Medulla oblongata (tissue), 1 donor: ENCODE results near the gene CXorf66.
"Not testable (repeated sequence)": the region's sequence is repeated elsewhere in the genome, so short reads cannot be mapped to it uniquely, and the experiment has no call there.

ENCODE experiments used
- DNase-seq: peaks from one replicate; pipeline ENCODE4 v3.0.0-alpha.2; 2015; ENCODE audit errors: extremely low spot score

CXorf66 gene, protein sequence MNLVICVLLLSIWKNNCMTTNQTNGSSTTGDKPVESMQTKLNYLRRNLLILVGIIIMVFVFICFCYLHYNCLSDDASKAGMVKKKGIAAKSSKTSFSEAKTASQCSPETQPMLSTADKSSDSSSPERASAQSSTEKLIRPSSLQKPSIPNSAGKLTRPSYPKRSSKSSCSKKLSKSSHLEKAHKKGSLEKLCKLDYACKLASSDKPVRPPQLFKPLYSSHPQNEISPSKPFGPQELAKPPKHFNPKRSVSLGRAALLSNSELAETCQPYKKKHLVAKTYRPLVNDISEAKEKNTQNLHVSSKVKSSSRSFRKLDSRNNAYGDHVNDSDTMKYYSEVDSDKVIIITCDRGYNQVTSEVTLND

DNA sequence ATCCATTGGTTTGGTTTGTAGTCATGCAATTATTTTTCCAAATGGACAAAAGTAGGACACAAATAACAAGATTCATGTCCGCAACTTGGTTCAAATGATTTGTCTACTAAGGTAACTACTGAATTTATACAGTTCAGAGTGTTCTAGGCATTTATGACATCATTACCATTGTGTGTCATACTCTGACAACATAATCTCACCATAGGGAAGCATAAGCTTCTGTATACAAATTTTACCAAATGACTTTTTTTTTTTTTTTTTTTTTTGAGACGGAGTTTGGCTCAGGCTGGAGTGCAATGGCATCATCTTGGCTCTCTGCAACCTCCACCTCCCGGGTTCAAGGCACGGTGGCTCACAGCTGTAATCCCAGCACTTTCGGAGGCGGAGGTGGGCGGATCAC, at the start of gene CXorf66:
Gene CXorf66 (minus strand): TSS at position 101 of the 400 bp plus-strand sequence. CDS start 25 bp downstream, at position 76.
- DNase-seq, result no peak

DNA sequence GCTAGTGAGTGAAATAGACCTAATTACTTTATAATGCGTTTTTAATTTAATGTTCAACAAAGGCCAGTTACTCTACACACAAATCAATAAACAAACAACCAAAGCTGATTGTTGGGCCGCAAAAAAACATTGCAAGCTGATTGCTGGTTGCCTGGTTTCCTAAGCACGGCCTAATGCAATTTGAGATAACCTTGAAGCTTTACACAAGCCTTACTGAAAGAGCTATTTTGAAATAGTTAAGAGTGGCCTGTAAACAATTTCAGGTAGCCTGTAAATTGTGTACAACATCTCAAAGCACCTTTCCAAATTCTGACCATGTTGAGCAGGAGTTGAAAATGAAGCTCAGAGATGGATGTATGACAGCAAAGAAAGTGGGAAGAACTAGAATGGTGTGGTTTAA, 17.5 kb upstream of the CXorf66 start:
- DNase-seq, result no peak

DNA sequence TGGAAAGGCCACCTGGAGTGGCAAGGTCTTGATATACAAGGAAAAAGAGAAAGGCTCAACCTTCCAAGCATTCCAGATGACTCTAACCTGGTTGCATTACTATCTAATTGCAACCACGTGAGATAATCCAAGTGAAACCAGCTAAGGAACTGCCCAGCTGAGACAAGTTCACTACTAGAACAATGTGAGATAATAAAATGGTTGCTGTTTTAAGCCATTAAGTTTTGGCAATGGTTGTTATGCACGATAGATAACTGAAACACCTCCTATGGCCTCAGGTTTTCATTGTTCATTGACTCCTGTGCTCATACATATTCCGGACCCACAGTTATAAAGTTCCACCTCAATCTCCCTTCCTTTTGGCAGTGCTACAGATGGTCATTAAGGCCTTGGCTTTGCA, 9.2 kb upstream of the CXorf66 start:
- DNase-seq, result no peak

DNA sequence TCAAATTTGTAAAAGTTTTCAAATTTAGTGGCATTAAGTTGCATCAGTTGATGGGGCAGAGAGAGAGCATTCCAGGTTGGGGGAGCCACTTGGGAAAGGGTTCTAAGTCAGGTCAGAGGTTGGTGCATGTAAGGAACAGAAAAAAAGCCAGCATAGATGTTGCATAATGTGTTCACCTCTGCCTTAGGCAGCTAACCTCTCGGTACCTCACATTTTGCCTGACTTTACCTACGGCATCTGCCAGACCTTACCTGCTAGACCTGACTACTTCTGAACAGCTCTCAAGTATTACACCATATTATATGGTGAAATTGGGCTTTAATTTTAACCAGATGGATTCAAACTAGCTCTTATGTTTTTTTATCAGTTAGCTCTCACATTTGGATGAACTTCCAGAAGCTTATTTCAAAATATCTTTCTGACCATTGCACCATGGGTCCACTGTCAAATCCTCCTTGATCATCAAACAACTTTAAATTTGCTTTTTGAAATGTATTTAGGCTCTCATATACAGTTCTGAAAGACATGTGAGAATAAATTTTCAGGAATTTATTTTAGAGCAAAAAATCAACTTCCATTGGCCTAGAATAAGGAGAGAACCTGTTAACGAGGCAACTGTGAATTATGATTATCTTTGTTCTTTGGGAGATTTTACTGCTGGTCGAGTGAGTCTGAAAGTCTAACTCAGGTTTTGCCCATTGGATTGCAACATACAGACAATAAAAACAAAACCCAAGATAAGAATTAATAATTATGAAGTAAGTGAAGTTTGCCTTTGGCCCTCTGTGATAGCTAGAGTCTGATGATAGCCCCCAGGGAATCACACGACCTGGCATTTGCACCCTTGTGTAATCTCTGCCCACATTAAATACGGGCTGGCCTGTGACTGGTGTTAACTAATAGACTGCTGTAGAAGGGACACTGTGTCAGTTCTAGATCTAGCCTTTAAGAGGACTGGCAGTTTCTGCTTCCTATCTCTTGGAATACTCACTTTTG, 7.6 kb upstream of the CXorf66 start:
- no peak for DNase-seq

DNA sequence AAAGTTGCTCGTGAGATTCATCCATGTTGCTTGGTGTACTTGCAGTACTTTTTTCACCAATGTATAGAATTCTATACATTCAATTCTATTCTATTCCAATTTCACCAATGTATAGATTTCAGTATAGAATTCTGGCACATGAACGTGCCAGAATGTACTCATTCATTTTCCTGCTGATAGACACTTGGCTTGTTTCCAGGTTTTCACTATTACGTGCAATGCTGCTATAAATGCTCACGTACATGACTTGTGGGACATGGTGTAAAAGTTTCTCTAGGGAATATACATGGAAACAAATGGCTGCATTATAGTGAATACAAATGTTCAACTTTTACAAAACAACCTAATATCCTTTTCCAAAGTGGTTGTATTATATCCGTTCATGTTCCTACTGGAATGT, 6.8 kb upstream of the CXorf66 start:
- DNase-seq, result no peak

DNA sequence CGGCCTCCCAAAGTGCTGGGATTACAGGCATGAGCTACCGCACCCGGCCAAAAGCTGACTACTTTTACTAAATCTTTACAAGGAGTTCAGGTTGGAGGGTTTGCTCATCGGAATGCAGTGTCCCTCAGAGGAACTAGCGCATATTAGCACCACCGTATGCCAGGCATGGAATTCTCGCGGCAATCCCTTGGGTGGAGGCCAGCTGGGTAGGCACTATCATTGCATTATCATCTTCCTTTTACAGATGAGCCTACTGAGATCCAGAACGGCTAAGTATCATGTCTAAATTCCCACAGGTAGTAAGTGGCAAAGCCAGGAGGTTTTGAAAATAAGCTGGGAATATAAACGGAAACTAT, 6.1 kb upstream of the CXorf66 start:
- DNase-seq, result no peak

DNA sequence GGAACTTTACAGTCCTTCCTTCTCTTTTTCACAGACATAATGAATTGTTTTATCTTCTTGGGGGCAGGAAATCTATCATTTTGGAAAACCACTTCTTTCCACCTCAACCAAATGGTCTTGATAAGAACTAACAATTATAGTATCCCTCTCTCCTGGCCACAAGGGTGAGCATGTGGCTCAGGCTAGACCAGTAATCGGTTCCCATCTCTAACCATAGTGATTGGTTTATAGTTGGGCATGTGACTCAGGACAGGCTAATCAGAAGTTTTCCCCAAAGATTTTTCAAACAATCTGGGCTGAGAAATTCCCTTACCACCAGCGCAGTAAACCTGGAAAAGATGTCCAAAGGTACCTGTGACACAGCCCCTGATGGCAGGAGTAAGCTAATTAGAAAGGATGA, 4.0 kb upstream of the CXorf66 start:
- no peak for DNase-seq

DNA sequence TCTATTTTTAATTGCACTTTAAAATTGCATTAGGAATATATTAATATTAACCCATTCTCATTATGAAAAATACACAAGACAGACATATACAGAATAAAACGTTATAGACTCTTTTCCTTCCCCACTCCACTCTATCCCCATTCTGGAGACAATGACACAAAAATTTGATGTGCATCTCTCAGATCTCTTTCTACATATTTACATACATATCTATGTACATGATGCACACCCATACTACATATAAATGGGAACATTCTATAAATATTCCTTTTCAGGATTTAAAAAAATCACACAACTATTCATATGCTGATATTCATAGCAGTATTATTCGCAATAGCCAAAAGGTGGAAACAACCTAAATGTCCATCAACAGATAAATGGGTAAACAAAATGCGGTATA, 2.4 kb upstream of the CXorf66 start:
- DNase-seq, result no peak

DNA sequence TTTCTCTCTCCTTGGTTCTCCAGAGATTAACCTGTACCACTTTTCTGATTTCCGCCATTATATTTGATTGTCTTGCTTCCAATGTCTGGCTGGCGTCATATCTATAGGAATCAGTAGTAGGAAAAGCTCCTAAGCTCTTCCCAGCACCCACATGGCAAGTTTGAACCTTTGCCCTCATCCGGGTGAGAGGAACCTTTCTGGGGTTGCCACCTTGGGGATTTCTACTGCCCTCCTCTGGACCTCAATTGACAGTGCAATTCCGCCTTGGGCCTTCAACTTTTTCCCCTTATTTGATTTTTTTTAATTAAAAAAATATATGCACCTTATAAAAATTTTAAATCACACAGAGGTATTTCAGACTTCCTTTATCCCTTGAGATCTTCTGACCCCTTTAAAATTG, 2.0 kb upstream of the CXorf66 start:
- DNase-seq, result no peak

DNA sequence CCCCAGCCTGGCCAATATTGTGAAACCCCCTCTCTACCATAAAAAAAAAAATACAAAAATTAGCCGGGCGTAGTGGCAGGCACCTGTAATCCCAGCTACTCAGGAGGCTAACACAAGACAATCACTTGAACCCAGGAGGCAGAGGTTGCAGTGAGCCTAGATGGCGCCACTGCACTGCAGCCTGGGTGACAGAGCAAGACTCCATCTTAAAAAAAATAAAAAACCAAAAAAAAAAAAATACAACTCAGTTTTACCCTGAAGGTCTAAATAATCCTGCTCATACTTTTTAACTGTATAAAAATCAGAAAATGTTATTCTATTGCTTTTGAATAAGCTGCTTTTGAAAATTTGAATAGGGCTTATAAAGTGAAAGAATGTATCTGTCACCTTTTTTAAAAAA, 838 bp upstream of the CXorf66 start:
- not testable (repeated sequence) for DNase-seq

DNA sequence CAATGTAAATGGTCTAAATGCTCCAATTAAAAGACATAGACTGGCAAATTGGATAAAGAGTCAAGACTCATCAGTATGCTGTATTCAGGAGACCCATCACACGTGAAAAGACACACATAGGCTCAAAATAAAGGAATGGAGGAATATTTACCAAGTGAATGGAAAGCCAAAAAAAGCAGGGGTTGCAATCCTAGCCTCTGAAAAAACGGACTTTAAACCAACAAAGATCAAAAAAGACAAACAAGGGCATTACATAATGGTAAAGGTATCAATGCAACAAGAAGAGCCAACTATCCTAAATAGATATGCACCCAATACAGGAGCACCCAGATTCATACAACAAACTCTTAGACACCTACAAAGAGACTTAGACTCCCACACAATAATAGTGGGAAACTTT, 4.2 kb downstream of the CXorf66 start:
- not testable (repeated sequence) for DNase-seq

DNA sequence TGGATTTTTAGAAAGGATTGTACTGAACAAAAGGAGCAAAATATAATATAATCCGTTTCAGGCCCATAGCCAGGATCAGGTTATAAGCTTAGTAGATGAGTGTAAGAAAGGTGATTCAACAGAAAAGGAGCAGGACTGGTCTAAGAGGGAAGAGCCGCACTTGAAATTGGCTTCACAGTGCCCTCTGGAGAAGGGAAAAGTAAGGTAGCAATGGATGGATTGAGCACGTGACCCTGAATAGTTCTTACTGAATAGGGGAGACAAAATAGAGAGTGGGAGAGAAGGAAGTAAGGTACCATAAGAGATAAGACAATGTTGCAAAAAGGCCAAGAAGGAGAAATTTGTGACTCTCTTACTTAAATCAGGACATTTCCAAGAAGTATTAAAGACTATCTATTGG, 15.6 kb downstream of the CXorf66 start:
- no peak for DNase-seq

DNA sequence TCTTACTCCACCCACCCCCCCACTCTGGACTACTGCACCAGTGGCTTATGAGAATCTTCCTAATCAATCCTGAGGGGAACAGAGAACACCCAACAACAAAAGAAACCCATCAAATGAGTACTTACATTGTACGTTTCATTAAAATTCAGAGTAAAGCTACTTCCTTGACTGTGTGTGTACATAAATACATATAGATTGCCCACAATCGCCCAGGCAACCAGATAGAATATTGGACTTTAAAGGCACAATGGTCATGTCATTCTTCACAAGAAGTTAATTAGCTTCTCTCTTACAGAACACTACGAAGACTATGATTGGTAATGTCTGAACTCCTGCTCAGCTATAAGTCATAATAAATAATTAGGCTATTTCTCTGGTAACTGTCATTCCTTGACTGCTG, 20.2 kb downstream of the CXorf66 start:
- DNase-seq, result no peak

DNA sequence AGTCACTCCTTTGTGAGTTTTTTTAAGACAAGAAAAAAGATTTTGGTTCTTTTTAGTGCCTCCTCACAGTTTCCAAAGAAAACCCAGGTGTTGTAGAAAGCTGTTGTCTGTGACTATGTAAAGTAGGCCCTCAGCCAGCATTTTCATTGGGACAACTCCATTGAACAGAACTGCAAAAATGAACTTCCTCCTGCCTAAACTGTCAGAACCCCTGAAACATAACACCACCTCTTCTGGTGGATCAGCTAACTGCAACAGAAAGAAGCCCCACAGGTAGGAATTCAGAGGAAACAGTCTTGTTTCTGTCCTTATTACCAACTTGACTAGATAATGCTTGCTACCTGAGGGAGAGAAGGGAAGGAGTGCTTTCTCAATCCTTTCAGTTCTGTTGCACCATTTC, 29.1 kb downstream of the CXorf66 start:
- DNase-seq, result no peak

DNA sequence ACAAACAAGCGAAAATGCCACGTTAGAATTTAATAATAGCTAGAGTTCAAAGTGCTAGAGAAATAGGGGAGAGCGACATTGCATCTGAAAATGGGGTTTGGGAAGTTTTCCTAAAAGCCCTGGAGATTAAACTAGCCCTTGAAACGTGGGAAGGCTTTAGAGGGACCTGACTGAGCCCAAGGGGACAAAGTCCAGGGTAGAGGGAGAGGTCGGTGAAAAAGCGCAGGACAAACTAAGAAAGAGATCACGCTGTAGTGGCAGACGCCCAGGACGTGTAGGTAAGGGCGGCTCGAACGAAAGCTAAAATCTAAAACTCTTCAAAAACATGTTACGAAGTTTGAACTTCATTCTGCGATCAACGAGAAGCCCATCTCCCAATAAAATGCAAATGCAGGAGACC, 31.4 kb downstream of the CXorf66 start:
- DNase-seq, result no peak

DNA sequence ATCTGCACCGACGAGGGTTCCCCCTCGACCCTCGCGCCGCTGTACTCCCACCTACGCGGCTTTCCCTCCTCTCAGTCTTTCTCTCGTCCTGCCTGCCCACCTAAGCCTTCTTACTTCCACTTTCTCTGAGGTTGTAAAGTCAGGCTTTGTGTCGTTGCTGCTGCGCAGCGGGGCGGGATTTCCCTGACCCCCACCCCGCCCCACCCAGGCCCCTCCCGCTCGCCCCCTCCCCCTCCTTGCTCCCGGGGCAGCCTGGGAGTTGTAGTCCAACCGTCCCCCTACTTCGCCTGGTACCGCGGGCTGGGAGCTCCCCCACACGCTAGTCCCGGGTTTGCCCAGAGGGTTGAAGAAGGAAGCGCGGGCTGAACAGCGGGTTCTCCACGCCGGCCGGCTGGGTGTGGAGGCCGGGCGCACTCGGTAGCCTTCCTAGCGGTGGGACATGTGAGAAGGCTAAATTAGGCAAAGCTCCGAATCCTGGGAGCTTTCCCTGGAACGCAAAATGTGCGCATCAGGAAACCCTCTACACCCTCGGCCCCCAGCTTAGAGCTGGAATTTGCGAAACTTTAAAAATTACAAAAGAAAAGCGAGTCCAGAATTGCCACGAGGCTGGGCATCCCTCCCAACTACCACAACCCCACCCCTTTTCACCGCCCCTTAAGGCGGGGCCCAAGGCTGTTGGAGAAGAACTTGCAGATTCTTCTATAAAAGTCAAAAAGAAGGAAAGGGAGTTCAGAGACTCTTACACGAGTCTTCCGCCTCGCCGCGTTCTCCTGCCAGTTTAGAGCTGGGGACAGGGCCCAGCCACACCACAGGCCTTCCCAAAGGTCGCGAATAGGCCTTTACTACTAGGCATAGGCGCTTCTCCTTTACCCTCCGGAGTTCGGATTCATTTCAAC, 32.2 kb downstream of the CXorf66 start, which contains the start of gene ATP11C:
Gene ATP11C (minus strand): TSS at position 153 of the 896 bp plus-strand sequence. CDS start 1,011 bp downstream, outside the sequence.
- peak; percentile 86 for DNase-seq

DNA sequence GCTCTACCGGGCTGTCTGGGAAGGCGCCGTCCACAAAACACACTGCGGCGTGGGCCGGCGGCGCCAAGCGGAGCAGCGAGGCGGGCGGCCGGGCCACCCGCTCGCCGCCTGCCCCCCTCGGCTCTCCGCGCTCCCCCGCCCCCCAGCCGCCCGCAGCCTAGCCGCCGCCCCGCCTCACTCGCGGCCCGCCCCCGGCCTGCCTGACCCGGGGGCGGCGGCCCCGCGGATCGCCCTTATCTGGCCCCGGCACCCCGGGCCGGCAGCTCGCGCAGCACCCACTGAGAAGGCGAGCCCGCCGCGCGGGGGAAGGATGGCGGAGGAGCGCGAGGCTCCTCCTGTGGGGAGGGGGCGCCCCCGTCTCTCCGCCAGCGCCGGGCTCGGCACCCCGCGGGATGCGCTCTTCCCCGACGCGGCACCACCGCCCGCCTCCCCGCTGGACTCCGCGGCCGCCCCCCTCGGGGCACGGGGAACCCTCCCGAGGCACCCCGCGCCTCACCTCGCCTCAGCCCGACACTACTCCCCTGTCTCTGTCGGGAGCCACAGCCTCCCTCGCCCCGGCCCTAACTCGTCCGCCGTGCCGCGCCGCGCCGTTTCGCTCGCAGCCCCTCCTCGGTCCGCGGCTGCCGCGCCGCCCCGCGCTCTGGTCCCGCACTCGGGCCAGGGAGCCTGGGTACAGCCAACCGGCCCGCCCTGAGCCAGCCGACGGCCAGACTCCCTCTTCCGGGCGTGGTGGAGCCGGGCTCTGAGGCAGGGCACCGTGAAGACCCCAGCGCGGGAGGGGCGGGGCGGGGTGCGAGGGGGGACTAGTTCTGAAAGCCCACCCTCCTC, 33.0 kb downstream of the CXorf66 start:
- DNase-seq, result peak; percentile 5

DNA sequence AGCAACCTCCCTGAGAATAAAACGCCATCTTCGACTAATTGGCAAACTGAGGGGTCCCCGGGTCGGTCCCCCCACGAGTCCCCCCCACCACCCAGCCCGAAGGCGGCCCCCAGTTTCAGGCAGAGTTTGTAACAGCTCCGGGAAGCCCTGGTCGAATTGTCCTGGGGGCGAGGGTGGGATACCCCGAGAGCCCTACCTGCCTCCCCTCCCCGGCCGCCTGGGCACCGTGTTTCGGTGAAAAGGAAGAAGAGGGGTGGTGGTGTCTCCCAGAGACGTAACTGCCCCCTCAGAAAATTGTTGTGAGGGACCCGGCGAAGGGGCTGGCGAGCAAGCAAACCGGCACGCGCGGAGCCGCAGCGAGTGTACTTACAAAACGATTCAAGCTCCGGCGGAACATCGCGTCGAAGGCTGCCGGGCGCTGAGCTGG, 33.7 kb downstream of the CXorf66 start:
- DNase-seq, result no peak

DNA sequence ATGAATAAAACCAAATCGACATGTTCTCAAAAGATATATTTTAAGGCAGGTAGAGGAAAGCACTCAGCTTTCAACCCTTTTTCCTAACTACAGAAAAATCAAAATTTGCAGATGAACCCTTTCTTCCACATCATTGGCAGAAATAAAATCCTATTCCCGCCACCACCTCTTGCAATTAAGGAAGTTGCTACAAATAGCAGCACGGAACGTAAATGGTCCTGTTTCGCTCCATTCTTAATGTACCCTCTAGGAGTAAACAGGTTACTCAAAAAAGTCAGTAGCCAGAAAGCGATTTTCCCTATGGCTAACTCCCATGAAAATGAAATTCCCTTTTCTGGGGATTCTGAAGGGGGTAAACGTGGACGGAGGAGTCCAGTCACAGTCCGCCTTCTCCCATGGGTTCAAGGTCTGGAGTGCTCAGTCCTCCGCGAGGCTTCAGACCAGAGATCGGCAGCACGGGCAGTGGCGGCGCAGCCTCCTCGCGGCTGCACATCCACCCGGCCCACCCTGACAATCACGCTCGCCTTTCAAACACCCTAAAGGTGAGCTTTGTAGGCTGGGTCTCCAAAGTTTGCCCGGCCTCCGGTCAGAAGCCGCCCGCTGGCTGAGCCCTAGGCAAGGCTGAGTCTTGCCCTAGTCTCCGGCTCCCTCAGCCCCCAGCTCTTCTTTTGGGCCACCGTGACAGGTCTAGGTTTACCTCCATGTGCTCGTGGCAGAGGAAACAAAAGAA, 34.2 kb downstream of the CXorf66 start:
- peak; percentile 10 for DNase-seq

DNA sequence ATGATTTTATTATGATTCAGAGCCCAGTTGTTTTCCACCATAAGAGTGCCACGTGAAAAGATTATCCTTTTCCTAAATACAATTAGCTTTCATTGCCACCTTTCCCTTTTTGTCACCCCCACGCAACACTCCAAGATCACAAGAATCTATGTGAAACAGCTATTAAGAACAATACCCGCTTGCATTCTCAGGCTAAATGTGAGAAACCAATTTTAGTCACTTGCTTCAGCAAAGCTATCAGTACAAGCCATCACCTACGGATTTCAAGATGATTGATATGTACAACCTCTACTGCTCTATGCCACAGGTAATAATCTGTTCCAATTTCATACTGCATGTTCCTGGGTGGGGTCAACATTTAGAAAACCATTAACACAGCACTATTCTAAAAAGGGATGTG, 34.9 kb downstream of the CXorf66 start:
- DNase-seq, result no peak
